A549 (cell line): ENCODE results near the gene LGALS14. TPM values are rescaled to one million over a fixed set of nuclear protein-coding genes. Genes with fewer than 3 reads are reported as not detected.
A peak's percentile ranks its signal among the peaks of the same experiment; 100 is the strongest.

Experiments
- ATAC-seq, 2 experiments: fragments of 200-7000 bp in 1 of 2; fragments of >200 bp in 1 of 2; cut with Nextera tagmentation in 1 of 2; cut with Tn5 transposase in 1 of 2; 3 replicates each; pipeline versions ENCODE4 v1.8.0 to v1.9.1; 2018 to 2020; ENCODE audit warnings: mild to moderate bottlenecking in 1 of 2, moderate library complexity in 1 of 2
- CTCF ChIA-PET: fragments of 300-600 bp; sonication (Branson Sonifier 250); formaldehyde crosslinking; extraction: SDS; loops from one replicate; lab custom pipeline; 2021; ENCODE audit warnings: antibody characterized with exemption, inconsistent platforms; lab: Yijun Ruan, JAX
- POLR2A ChIA-PET: fragments of 350-600 bp; formaldehyde crosslinking; extraction: SDS; loops from one replicate; lab custom pipeline; 2021; ENCODE audit warnings: antibody characterized with exemption, inconsistent platforms; lab: Yijun Ruan, JAX
- DNase-seq, 2 experiments: peaks; one replicate each; pipeline versions ENCODE4 v3.0.0 to v3.0.0-alpha.2; 2011 to 2016; ENCODE audit warnings: low read depth in 1 of 2, low spot score in 1 of 2
- FAIRE-seq: peaks from 2 replicates; lab custom pipeline; 2011; peaks lifted over from hg19 to GRCh38; lab: Jason Lieb, UNC
- H3K27ac ChIP-seq, 2 experiments: fragments of >200 bp; sonication (Bioruptor Twin); formaldehyde crosslinking; 3 replicates each; pipeline ENCODE4 v1.5.1; 2016 to 2017
- H3K4me1 ChIP-seq: fragments of >200 bp; sonication (Bioruptor Twin); formaldehyde crosslinking; 3 replicates; pipeline ENCODE4 v1.6.1; 2016
- H3K4me2 ChIP-seq: fragments of >200 bp; sonication (Bioruptor Twin); formaldehyde crosslinking; 3 replicates; pipeline ENCODE4 v1.6.1; 2016
- H3K4me3 ChIP-seq: fragments of >200 bp; sonication (Bioruptor Twin); formaldehyde crosslinking; 3 replicates; pipeline ENCODE4 v1.5.1; 2016
- H3K9me3 ChIP-seq: fragments of >200 bp; sonication (Bioruptor Twin); formaldehyde crosslinking; 3 replicates; pipeline ENCODE4 v1.6.1; 2016
- BHLHE40 ChIP-seq: IDR thresholded peaks from 2 replicates; pipeline ENCODE4 v1.6.1; 2012; ENCODE audit warnings: low read depth, low read length, inconsistent platforms
- CEBPB ChIP-seq, 2 experiments: fragments of >200 bp in 1 of 2; sonication (Bioruptor Twin) in 1 of 2; formaldehyde crosslinking in 1 of 2; IDR thresholded peaks; 2 replicates each; pipeline ENCODE4 v1.6.1; 2012 to 2016
- CTCF ChIP-seq: fragments of >200 bp; sonication (Bioruptor Twin); formaldehyde crosslinking; IDR thresholded peaks from 3 replicates; pipeline ENCODE4 v1.5.1; 2016
- E2F6 ChIP-seq: IDR thresholded peaks from 2 replicates; pipeline ENCODE4 v1.6.1; 2012; ENCODE audit warnings: low read depth, borderline replicate concordance
- EHMT2 ChIP-seq: fragments of 200-600 bp; sonication (generic); IDR thresholded peaks from 2 replicates; pipeline ENCODE4 v1.6.1; 2016; ENCODE audit warnings: antibody characterized with exemption, low read depth, mild to moderate bottlenecking, moderate library complexity
- FOSL2 ChIP-seq, 2 experiments: fragments of 450-650 bp in 1 of 2; fragments of >200 bp in 1 of 2; sonication (Bioruptor Twin) in 1 of 2; formaldehyde crosslinking; IDR thresholded peaks; 2 replicates each; pipeline versions ENCODE4 v1.5.0 to v1.6.1; 2016 to 2020; ENCODE audit warnings: mild to moderate bottlenecking in 1 of 2, moderate library complexity in 1 of 2
- FOXS1 ChIP-seq: fragments of 250-450 bp; sonication (Bioruptor Pico); IDR thresholded peaks from 2 replicates; pipeline ENCODE4 v1.5.0; 2020; ENCODE audit warnings: mild to moderate bottlenecking, moderate library complexity
- HES2 ChIP-seq: fragments of >200 bp; sonication (Bioruptor Twin); formaldehyde crosslinking; IDR thresholded peaks from 2 replicates; pipeline ENCODE4 v1.6.1; 2016
- HOXB13 ChIP-seq: fragments of 250-450 bp; sonication (Bioruptor Pico); IDR thresholded peaks from 2 replicates; pipeline ENCODE4 v1.5.0; 2020; ENCODE audit warnings: low read depth, mild to moderate bottlenecking, moderate library complexity
- HOXB5 ChIP-seq: fragments of 250-450 bp; sonication (Bioruptor Pico); IDR thresholded peaks from 2 replicates; pipeline ENCODE4 v1.5.0; 2020; ENCODE audit warnings: mild to moderate bottlenecking, moderate library complexity
- MAFK ChIP-seq: fragments of 450-650 bp; IDR thresholded peaks from 2 replicates; pipeline ENCODE4 v1.6.1; 2014; ENCODE audit not compliant: partially characterized antibody
- MAZ ChIP-seq: fragments of 150-350 bp; IDR thresholded peaks from 2 replicates; pipeline ENCODE4 v1.6.1; 2014; ENCODE audit warnings: antibody characterized with exemption, low read depth, low read length, borderline replicate concordance
- NFE2L2 ChIP-seq: fragments of 150-350 bp; conservative IDR thresholded peaks from 2 replicates; pipeline ENCODE4 v1.6.1; 2014; ENCODE audit warnings: low read length
- NR3C1 ChIP-seq: fragments of >200 bp; sonication (Bioruptor Twin); formaldehyde crosslinking; IDR thresholded peaks from 3 replicates; pipeline ENCODE4 v1.6.1; 2017
- PHF8 ChIP-seq: fragments of 200-600 bp; sonication (generic); IDR thresholded peaks from 2 replicates; pipeline ENCODE4 v1.6.1; 2016; ENCODE audit warnings: low read depth, mild to moderate bottlenecking, antibody characterized with exemption, moderate library complexity, borderline replicate concordance
- POLR2A ChIP-seq: IDR thresholded peaks from 2 replicates; pipeline ENCODE4 v1.6.1; 2012; ENCODE audit warnings: mild to moderate bottlenecking, low read length
- REST ChIP-seq: fragments of 200-600 bp; sonication (generic); IDR thresholded peaks from 2 replicates; pipeline ENCODE4 v1.6.1; 2016; ENCODE audit warnings: antibody characterized with exemption, mild to moderate bottlenecking, moderate library complexity
- TP53 ChIP-seq: fragments of 250-450 bp; sonication (Bioruptor Pico); IDR thresholded peaks from 2 replicates; pipeline ENCODE4 v1.5.0; 2021; ENCODE audit warnings: mild to moderate bottlenecking, moderate library complexity
- ZSCAN20 ChIP-seq: fragments of 250-450 bp; sonication (Bioruptor Pico); IDR thresholded peaks from 2 replicates; pipeline ENCODE4 v1.8.0; 2022; ENCODE audit warnings: mild to moderate bottlenecking, moderate library complexity
- WGBS: methylation state at CpG from one replicate; pipeline ENCODE4 v1.1.6; 2017; ENCODE audit errors: missing lambda C conversion rate; 5-methylcytosine and 5-hydroxymethylcytosine counted together
- polyA plus RNA-seq, 4 experiments: library from polyadenylated mRNA; depleted of rRNA in 3 of 4; stranded (reverse); fragments of >200 nt; fragmentation: RNase III in 1 of 4; extraction: RNeasy Plus Mini Kit Qiagen cat#74134 plus additional on column Dnase treatment in 1 of 4; gene quantifications; 2 replicates in 3 of 4; 3 replicates in 1 of 4; pipeline ENCODE4 v1.2.3, GENCODE V29; 2011 to 2017

Gene LGALS14
- polyA plus RNA-seq, 2 of the 4 experiments (the other 2 are of a cell fraction) = not detected

- ATAC-seq (no peak), DNase-seq (no peak), FAIRE-seq (peak; percentile 32)
- no peak overlapping the region for H3K27ac ChIP-seq
- ChIA-PET POLR2A (no interaction called here), CTCF (interaction anchor here (0.6 to 0.8 kb wide), 2 partner anchors 24 to 54 kb away, joined by 3 read pairs; no protein-coding TSS in a partner anchor)
- TF ChIP-seq EHMT2 (no peak), NFE2L2 (no peak), PHF8 (no peak), MAZ (no peak), POLR2A (no peak), HES2 (no peak), FOXS1 (CRISPR knock-in tag) (no peak), HOXB5 (CRISPR knock-in tag) (no peak), TP53 (CRISPR knock-in tag) (no peak)
- H3K4me2 ChIP-seq = no peak overlapping the region
- H3K4me3 ChIP-seq = no peak overlapping the region
- WGBS = 58% methylated on average over 1 of the region's 1 CpG
- H3K9me3 ChIP-seq = no peaks in the 10 kb centered on the region
- H3K4me1 ChIP-seq = no peaks in the 10 kb centered on the region
Measured at GRCh38 chr19:39740395-39740794, 36.1 kb downstream of the LGALS14 start.

GRCh38 chr19:39745643-39746042 is 41.4 kb downstream of the LGALS14 start:
- no peaks in the 10 kb centered on the region for H3K4me1 ChIP-seq
- no peak for ATAC-seq
- no peak overlapping the region for H3K4me2 ChIP-seq
- H3K4me3 ChIP-seq = no peak overlapping the region
- no peak overlapping the region for H3K27ac ChIP-seq
- DNase-seq = no peak
- 2% methylated on average over 3 of the region's 3 CpGs for WGBS
- TF ChIP-seq REST (no peak), HOXB13 (CRISPR knock-in tag) (no peak), FOSL2 (IDR thresholded peaks at IDR 0.05) (no peak), FOSL2 (CRISPR knock-in tag; IDR thresholded peaks at IDR 0.05) (no peak), NR3C1 (no peak), ZSCAN20 (CRISPR knock-in tag) (no peak), E2F6 (no peak), BHLHE40 (no peak), CTCF (no peak), MAFK (no peak), CEBPB (IDR thresholded peaks at IDR 0.05) (no peak)
- ChIA-PET CTCF (interaction anchor here (0.8 to 3.1 kb wide), 4 partner anchors 21 to 225 kb away, joined by 3 to 11 read pairs (median 3); partner anchors contain the start of gene PSMC4), POLR2A (no interaction called here)
- no peak for FAIRE-seq
- no peaks in the 10 kb centered on the region for H3K9me3 ChIP-seq
